Stimulated activated CD8-positive, alpha-beta memory T cell treated with anti-CD3 and anti-CD28 coated beads, Interleukin-4, amount 100 ng/mL, for 4 hours (primary cell): ENCODE results near the gene WASF3.

ENCODE experiments used
- DNase-seq, 2 donors: peaks; one replicate each; pipeline ENCODE4 v3.0.0-alpha.2; 2020; ENCODE audit warnings: low read depth in 2 of 2, low spot score in 1 of 2

The WASF3 gene

GRCh38 chr13:26557393-26558073, at the start of gene WASF3:
Gene WASF3 (plus strand): TSS chr13:26557683. CDS start chr13:26642271, 84,588 bp downstream.
- no peak for DNase-seq

- no peak for DNase-seq
Observed at GRCh38 chr13:26508885-26509284, 48.6 kb upstream of the WASF3 start.

GRCh38 chr13:26509491-26509890, 48.0 kb upstream of the WASF3 start:
- DNase-seq, result no peak

- DNase-seq, result no peak
Observed at GRCh38 chr13:26513931-26514330, 43.6 kb upstream of the WASF3 start.

DNA sequence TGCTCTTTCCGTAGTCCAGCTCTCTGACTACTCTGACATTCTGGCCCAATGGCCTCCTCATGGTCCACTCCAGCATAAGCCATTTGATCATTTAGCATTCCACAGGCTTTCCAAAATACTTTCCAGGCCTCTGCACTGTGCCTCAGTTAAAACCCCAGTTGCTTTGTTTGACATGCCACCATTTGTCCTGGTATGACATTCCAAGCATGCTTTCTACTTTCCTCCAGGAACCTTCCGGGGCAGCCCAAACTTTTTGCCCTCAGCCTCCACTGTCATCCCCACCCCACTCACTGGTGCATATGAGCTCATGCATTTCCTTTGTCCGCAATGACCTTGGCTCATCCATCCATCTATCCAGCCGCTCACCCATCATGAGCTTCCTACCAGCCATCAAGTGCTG, 41.8 kb upstream of the WASF3 start:
- DNase-seq, result no peak

GRCh38 chr13:26517936-26518335, 39.5 kb upstream of the WASF3 start:
- DNase-seq, result no peak

DNA sequence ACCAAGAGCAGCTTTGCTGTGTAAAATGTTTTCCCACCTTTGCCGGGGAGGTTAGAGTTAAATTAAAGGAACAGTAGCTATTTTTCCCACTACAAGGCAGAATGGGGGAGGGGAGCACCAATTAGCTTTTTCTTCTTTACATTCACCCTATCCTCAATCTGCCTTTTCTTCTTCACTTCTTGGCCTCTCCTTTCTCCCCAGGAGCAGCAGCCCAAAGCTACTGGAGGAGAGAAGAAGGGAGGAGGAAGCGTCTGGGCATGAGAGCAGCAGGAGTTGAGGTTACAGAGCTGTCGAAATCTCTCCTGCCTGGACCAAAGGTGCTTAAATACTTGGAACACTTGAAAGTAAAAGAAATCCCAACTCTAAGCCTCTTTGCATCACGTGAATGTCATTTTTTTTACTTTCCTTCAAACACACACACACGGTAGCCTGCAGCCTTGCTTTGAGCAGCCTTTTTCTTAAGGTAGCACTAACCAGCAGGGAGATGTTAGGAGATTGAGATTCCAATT, 39.0 kb upstream of the WASF3 start:
- DNase-seq, result no peak

GRCh38 chr13:26522571-26522970, 34.9 kb upstream of the WASF3 start:
- no peak for DNase-seq

- no peak for DNase-seq
Observed at GRCh38 chr13:26523007-26523406, 34.5 kb upstream of the WASF3 start.

DNA sequence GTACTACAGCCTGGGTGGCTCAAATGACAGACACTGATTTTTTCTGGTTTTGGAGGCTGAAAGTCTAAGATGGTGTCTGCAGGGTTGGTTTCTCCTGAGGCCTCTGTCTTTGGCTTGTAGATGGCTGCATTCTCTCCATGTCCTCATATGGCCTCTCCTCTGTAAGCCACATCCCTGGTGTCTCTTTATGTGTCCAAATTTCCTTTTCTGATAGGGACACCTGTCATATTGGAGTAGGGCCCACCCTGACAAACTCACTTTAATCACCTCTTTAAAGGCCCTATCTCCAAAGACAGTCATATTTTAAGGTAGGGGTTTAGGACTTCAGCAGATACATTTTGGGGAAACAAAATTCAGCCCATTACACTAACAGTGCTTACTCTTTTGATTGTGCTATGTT, 32.0 kb upstream of the WASF3 start:
- DNase-seq, result no peak

GRCh38 chr13:26526702-26527216, 30.7 kb upstream of the WASF3 start:
- DNase-seq, result no peak

DNA sequence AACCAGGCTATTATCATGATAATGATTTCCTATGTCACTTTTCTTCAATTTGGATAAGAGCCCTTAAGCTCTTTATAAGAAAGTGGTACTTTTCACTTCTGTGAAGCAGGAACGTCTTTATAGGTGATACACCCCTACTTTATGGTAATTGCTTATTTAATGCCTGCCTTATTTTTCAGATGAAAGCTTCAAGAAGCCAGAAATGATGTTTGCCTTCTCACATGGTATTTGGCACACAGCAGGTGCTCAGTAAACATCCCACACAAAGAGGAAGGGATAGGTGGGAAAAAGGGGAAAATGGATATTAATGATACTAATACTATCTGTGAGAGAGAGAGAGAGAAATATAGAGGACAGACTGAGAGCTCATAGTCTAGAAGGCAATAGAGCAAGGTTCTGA, 29.0 kb upstream of the WASF3 start:
- DNase-seq, result no peak

DNA sequence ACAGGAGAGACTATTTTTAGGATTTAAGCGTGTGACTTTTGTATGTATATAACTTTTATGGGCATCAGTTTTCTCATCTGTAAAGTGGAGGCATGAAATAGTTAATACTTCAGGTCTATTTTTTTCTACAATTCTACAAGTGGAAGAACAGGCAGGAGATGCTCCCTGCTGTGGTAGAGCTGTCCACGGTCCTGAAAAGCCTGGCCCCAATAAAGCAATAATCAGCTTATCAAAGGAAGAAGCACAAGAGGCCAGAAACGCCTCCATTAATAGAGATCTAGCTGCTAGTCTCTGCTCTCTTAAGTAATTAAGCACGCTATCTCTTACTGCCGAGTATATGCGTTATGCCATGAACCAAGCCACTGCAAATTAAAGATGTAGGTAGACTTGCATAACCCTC, 28.0 kb upstream of the WASF3 start:
- DNase-seq, result no peak

DNA sequence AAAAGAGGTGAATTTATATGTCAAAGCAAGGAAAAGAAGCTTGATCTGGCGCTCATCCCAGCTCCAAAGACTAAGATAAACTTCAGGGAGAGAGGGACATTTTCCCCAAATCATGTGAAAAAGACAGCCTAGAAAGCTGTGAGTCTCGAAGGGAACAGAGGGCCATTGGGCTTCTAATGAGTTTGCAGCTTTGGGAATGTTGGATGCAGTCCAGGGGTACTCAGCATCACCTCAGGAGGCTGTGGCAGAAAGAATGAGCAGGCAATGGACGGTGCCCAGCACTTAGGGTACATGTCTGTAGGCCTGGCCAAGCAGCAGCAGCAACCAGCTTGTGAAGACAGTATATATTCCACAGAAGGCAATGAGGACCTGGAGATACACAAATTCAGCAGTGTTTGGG, 25.7 kb upstream of the WASF3 start:
- no peak for DNase-seq

GRCh38 chr13:26534036-26534726, 23.3 kb upstream of the WASF3 start:
- DNase-seq, result no peak

DNA sequence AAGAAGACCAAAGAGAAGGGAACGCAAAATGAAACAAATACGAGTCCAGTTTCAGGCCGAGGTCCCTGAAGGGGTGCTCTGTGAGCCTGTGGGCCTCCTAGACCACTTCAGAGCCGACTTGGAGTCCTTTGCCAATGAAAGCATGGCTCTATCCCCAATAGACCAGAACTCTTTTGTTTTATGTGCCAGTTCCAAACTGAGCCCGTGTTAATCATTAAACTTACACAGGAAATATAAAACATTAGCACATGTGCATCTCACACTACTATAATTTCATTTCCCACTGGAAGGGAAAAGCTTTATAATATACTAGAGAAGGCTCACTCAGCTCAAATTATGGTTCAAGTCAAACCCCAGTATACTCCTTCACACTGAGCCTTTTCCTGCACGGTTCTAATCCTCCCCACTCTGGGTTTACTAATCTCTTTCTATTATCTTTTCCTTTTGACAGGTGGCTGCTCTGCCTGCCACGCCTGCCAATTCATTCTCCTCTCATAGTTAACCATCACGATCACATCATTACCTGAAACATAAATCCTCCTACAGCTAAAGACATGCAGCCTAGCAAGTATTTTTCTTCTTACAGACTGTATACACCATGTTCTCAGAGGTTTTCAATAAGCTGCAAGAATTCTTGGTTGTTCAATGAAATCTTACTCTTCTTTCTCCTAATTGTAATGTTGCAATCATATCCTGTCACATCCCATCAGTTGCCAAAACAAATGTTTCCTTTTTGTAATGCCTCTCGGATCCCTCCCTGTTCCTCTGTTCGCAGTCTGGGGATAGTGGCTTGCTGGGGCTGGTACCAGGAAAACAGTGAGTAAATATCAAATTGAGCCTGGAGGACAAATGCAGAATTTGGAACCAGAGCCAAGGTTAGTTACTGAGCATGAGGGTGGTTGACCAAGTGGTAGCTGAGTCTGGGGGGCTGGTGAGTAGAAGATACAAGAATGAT, 18.8 kb upstream of the WASF3 start:
- no peak for DNase-seq

DNA sequence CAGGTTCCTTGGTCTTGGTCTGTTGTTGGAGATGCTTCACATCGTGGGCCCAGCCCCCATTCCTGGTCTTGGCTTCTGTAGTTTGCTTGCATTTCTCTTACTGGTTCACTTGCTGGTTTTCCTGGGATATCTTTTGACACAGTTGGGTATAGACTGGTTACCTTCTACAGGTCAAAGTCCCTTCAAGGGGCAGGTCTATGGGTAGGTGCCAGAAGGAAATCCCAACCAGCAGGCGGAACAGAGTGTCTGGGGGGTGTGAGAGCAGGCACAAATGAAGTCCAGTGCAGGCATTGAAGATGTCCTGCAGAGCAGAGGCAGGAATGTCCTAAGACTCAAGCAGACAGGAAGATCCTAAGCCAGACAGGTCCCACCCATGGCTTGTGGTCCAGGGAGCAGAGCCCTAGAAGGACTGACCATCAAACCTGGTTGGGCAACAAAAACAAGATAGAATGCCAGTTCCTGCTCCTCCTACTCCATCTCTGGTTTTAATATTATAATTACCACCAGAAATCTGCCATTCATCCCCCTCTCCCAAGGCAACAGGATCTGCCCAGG, 17.7 kb upstream of the WASF3 start:
- DNase-seq, result no peak

DNA sequence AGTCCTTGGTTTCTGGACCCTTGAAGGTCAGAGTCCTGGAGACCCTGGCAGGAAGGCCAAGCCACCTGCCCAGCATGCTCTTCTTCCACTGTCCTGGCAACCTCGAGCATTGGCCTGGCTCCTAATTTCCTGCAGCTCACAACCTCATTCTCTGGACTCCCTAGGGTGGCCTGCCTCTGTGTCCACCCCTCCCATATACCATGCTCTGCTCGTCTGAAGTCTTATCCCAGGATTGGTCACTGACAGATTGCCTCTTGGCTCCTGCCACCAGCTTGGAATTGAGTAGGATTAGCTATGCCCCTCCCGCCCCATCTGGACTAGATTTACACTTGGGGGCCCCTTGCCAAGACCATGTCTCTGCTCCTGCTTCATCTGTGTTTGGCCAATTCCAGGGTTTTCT, 17.1 kb upstream of the WASF3 start:
- DNase-seq, result no peak

GRCh38 chr13:26541041-26541440, 16.4 kb upstream of the WASF3 start:
- no peak for DNase-seq

DNA sequence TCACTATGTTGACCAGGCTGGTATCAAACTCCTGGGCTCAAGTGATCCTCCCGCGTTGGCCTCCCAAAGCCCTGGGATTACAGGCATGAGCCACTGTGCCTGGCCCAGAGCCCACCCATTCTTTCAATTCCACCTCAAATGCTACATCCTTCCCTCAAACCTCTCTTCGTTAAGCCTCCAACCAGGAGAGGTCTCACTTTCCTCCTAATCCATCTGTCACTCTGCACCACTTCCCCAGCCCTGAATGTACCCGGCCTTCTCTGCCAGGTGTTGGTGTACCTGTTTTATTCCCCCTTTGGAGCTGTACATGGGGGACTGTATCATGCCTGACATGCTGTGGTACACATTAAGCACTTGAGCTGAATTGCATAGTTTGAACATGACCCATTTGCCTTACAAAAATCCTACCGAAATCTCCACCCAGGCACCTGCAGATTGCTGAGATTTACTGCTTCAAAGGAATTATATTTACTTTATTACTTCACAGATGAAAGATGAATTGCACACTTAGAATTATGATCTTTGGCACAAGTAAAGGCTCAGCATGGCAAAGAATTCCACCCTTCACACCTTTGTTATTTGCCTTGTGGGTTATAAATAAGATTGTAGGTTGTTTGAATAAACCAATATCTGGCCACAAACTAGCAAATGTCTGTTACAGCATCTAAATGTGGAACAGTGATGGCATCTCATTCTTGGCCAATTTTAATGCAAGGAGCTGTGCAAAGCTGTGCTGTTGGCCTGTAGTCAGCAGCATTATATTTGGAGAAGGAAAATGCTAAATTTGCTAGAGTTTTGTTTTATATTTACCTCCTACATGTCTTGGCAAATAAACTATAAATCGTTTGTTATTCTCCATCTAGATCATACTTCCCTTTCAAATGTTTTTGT, 15.6 kb upstream of the WASF3 start:
- no peak for DNase-seq
